Myocyte (in vitro differentiated cells): ENCODE measurements around the gene GABBR2. TPM values are rescaled to one million over a fixed set of nuclear protein-coding genes. Genes with fewer than 3 reads are reported as not detected.
A peak's percentile ranks its signal among the peaks of the same experiment; 100 is the strongest.

Source experiments
- DNase-seq: peaks from one replicate; pipeline ENCODE4 v3.0.0-alpha.2; 2012; ENCODE audit warnings: low read depth
- total RNA-seq: library from RNA; depleted of rRNA; stranded (reverse); fragments of >200 nt; gene quantifications from 2 replicates; pipeline ENCODE4 v1.2.3, GENCODE V29; 2014

The GABBR2 gene
- total RNA-seq, 1 donor from 2014 or later, result 0.51 TPM

GRCh38 chr9:98264516-98264915 lies 444.2 kb downstream of the GABBR2 start:
- DNase-seq, result no peak

- DNase-seq, result peak; percentile 88
Observed at GRCh38 chr9:98263482-98264357, 445.0 kb downstream of the GABBR2 start.

GRCh38 chr9:98263080-98263479 lies 445.7 kb downstream of the GABBR2 start:
- DNase-seq, result peak; percentile 48

GRCh38 chr9:98262056-98262455 lies 446.7 kb downstream of the GABBR2 start:
- peak; percentile 87 for DNase-seq

GRCh38 chr9:98260635-98261034 lies 448.1 kb downstream of the GABBR2 start:
- no peak for DNase-seq

GRCh38 chr9:98259791-98260190 lies 448.9 kb downstream of the GABBR2 start:
- DNase-seq, result no peak

GRCh38 chr9:98256756-98257155 lies 452.0 kb downstream of the GABBR2 start:
- DNase-seq, result peak; percentile 14

- peak; percentile 95 for DNase-seq
Observed at GRCh38 chr9:98255578-98256296, 453.0 kb downstream of the GABBR2 start, which contains the start of gene TBC1D2. Gene TBC1D2, minus strand, starts transcription at chr9:98255649. Its CDS starts 108 bp downstream, at chr9:98255541.

- DNase-seq, result no peak
Observed at GRCh38 chr9:98255061-98255577, 453.6 kb downstream of the GABBR2 start.

- DNase-seq, result no peak
Observed at GRCh38 chr9:98254228-98255060, 454.3 kb downstream of the GABBR2 start.

- no peak for DNase-seq
Observed at GRCh38 chr9:98253565-98253964, 455.2 kb downstream of the GABBR2 start.

- DNase-seq, result peak; percentile 59
Observed at GRCh38 chr9:98251551-98251950, 457.2 kb downstream of the GABBR2 start.

- DNase-seq, result peak; percentile 25
Observed at GRCh38 chr9:98249771-98250170, 459.0 kb downstream of the GABBR2 start.

GRCh38 chr9:98248737-98249474 lies 459.8 kb downstream of the GABBR2 start:
- DNase-seq, result peak; percentile 64

GRCh38 chr9:98247831-98248657 lies 460.7 kb downstream of the GABBR2 start:
- DNase-seq, result no peak

GRCh38 chr9:98242426-98242825 lies 466.3 kb downstream of the GABBR2 start:
- DNase-seq, result no peak

GRCh38 chr9:98241357-98242300 lies 467.1 kb downstream of the GABBR2 start:
- peak; percentile 5 for DNase-seq

GRCh38 chr9:98240475-98240874 lies 468.3 kb downstream of the GABBR2 start:
- DNase-seq, result no peak
